ENCODE measurements around the gene VIPR1. TPM values are rescaled to one million over a fixed set of nuclear protein-coding genes. Genes with fewer than 3 reads are reported as not detected.
"Not testable (repeated sequence)": the region's sequence is repeated elsewhere in the genome, so short reads cannot be mapped to it uniquely, and the experiment has no call there.

VIPR1 gene
- polyA plus RNA-seq, 5 donors = 7.8 to 12.6 (median 9.2) TPM

- DNase-seq = no peak
Observed at GRCh38 chr3:42533161-42533897, 30.9 kb downstream of the VIPR1 start.

- no peak for DNase-seq
Observed at GRCh38 chr3:42535981-42536784, 33.7 kb downstream of the VIPR1 start.

DNA sequence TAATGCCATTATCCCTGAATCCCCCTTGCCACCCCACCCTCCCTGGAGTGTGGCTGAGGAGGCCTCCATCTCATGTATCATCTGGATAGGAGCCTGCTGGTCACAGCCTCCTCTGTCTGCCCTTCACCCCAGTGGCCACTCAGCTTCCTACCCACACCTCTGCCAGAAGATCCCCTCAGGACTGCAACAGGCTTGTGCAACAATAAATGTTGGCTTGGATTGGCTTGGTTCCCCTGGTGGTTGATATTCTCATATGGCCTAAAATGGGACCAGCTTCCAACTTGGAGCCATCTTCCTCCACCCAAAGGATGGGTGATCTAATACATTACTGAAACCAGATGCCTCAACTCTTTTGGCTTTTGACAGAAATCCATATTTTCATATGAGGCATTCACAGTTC lies 34.9 kb downstream of the VIPR1 start:
- DNase-seq = no peak

- no peak for DNase-seq
Observed at GRCh38 chr3:42539871-42540714, 37.6 kb downstream of the VIPR1 start.

DNA sequence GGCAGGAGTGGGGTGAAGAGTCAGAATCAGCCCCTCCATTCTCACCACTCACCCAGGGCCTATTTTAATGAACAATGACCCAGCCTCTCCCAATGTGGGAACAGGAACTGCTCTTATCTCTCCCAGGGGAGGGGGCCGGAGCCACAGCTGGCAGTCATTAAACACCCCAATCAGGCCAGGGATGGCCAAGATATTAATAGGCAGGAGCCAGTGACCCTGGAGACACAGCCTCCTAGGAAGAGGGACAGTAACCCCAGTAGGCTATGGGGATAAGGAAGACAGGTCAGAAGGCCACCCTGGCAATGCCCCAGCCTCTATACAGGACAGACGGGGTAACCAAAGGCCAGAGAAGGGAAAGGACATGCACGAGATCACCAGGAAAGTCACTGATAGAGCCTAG lies 38.6 kb downstream of the VIPR1 start:
- DNase-seq = no peak

DNA sequence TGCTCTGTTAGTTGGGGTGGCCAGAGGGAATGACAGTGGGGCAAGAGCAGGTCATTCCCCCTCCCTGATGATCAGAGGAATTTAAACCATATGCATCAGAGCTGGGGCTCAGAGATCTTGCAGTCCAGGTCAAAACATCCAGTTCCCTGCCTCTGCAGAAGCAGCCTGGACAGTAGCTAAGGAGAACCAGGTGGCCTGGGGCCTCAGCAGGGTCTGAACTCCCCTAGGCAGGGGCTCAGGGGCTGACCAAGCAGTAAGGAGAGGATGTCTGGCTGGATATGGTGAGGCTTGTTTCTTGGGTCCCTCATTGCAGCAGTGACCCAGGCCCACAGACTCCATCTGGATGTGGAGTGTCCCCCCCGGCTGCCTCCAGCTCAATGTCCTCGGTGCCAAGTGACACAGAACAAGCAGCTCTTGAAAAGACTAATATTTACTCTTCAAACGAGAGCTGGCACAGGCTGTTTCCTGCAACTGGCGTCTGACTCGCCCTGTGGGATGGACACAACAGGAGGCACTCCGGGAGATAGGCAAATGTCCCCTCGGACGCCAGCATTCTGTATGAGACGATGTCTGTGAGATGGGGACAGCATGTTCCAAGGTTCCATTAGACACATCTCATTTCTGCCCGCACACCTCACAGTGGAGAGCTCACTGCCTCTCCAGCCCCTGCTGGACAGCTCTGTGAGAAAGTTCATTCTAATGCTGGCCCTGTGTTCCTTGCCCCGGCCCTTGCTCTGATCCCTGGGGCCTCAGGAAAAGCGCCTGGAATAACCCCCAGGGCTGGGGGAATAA lies 42.2 kb downstream of the VIPR1 start:
- DNase-seq = peak; percentile 48 to 57

GRCh38 chr3:42545284-42545900 lies 42.9 kb downstream of the VIPR1 start:
- no peak for DNase-seq

- DNase-seq = no peak
Observed at GRCh38 chr3:42546691-42547213, 44.3 kb downstream of the VIPR1 start.

GRCh38 chr3:42547401-42547945 lies 45.0 kb downstream of the VIPR1 start:
- peak in 1 of 2 donors; percentile 32 for DNase-seq

GRCh38 chr3:42549131-42549530 lies 46.7 kb downstream of the VIPR1 start:
- no peak for DNase-seq

GRCh38 chr3:42550250-42550649 lies 47.8 kb downstream of the VIPR1 start:
- no peak for DNase-seq

GRCh38 chr3:42552830-42553229 lies 50.4 kb downstream of the VIPR1 start:
- no peak for DNase-seq

DNA sequence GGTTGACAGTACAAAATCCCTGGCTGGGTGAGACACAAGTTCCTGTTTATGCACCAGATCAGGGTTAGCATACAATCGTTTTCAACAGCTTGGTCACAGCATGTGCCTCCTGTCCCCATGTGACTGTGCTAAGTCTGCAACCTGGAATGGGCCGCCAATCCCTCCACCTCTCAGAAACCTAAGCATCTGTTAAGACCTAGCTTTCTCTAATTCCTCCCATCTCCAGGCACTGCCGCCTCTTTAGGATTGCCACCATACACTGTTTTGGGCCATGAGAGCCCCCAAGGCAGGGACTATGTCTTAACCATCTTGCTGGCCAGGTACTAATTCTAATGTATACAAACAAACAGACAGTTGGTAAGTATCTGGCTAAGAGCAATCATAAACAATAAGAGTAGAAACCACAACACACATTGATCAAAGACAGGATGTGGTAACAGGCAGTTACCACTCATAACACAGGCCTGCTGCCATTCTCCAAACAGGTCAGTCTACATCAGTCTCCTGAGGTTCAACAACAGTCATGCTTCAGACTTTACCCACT lies 53.7 kb downstream of the VIPR1 start:
- no peak for DNase-seq

GRCh38 chr3:42556817-42557216 lies 54.4 kb downstream of the VIPR1 start:
- DNase-seq = not testable (repeated sequence)

- DNase-seq = no peak
Observed at GRCh38 chr3:42557854-42558253, 55.4 kb downstream of the VIPR1 start.

DNA sequence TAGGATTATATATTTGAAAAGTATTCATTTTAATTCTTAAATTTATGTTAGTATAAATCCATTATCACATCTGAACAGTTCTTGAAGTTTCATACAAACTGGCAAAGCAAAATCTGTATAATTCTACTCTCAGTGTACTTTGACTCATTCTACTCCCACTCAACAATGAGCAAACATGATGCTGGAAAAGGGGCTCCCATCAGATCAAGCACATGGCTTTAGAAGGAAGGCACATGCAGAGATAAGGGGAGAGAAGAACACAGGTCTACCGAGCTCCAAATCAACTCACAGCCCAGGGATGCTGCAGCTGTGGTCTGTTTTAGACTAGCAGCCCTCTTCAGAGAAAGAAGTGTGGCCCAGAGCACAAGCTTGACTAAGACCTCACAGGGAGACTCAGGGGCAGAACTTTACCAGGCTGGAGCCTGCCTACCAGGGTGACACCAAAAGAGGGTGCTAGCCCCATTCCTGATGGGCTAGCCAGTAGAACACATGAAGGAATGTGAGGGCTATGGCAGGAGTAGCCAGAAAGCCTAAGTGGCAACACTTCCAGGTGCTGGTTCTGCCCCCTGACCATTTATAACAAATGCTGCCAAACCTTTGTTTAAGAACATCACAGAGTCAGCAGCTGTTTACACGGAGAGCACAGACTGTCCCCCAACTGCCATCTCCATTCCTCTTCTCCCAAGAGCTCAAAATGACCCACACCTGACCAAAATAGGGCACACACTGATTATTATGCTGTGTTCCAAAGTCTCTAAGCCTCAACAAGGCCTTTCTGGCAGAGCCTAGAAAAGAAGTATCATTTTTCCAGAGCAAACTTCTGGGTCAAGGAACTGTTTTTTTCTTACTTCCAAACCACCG lies 59.8 kb downstream of the VIPR1 start:
- no peak for DNase-seq

- DNase-seq = no peak
Observed at GRCh38 chr3:42569593-42570142, 67.2 kb downstream of the VIPR1 start.

- DNase-seq = no peak
Observed at GRCh38 chr3:42572278-42572677, 69.8 kb downstream of the VIPR1 start.
